ENCODE results near the gene SUPT3H. TPM values are rescaled to one million over a fixed set of nuclear protein-coding genes. Genes with fewer than 3 reads are reported as not detected.

SUPT3H gene
- total and polyA plus RNA-seq, 2 of the 8 experiments (the other 6 are each of a cell fraction or from before 2014, with no cell fraction given): 18.8 to 23.0 TPM

DNA sequence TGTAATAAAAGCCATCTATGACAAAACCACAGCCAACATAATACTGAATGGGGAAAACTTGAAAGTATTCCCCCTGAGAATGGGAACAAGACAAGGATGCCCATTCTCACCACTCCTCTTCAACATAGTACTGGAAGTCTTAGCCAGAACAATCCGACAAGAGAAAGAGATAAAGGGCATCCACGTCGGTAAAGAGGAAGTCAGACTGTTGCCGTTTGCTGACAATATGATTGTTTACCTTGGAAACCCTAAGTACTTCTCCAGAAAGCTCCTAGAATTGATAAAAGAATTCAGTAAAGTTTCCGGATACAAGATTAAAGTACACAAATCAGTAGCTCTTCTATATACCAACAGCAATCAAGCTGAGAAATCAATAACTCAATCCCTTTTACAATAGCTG lies 63.6 kb downstream of the SUPT3H start:
- POLR2A ChIA-PET (ENCODE audit: partially characterized antibody): no interaction called here
- H3K4me2 ChIP-seq (ENCODE audit: insufficient read depth in 1 of 2, low read depth in 2 of 2, low read length in 2 of 2): no peak overlapping the region
- no peak overlapping the region for H2BK120ac ChIP-seq (replicated peaks; ENCODE audit: low read depth, low read length)
- H3K23ac ChIP-seq (ENCODE audit: insufficient read length): no peak overlapping the region
- no peak overlapping the region for H3K56ac ChIP-seq (replicated peaks; ENCODE audit: insufficient read length, low read depth, low read length)
- H3K36me3 ChIP-seq (ENCODE audit: control insufficient read depth in 2 of 4, insufficient read depth in 4 of 4, low read length in 3 of 4): no peaks in the 10 kb centered on the region
- no peak for FAIRE-seq
- no peaks in the 10 kb centered on the region for H3K4me1 ChIP-seq (replicated peaks in 1 of 4; ENCODE audit: control insufficient read depth in 3 of 4, insufficient read depth in 4 of 4, low read length in 3 of 4)
- H4K20me1 ChIP-seq (replicated peaks in 1 of 2; ENCODE audit: control insufficient read depth in 1 of 2, insufficient read depth in 2 of 2, low read length in 2 of 2): no peaks in the 10 kb centered on the region
- H3K79me2 ChIP-seq (ENCODE audit: control insufficient read depth in 1 of 2, insufficient read depth in 2 of 2, low read length in 2 of 2): no peaks in the 10 kb centered on the region
- H3K27ac ChIP-seq (ENCODE audit: low read depth, low read length): no peak overlapping the region
- no peak overlapping the region for H4K5ac ChIP-seq (ENCODE audit: insufficient read length, low read depth, low read length)
- no peaks in the 10 kb centered on the region for H3K23me2 ChIP-seq (ENCODE audit: low read depth, low read length)
- CTCF ChIA-PET (ENCODE audit: partially characterized antibody): interaction anchor here (0.6 kb wide), 1 partner anchor 15 kb away, joined by 4 read pairs; no protein-coding TSS in a partner anchor
- no peak overlapping the region for H2BK15ac ChIP-seq (ENCODE audit: low read length)
- H2AFZ ChIP-seq (ENCODE audit: low read length): no peak overlapping the region
- no peak overlapping the region for H3K4me3 ChIP-seq (ENCODE audit: extremely low read depth in 1 of 4, insufficient read depth in 2 of 4, low read depth in 3 of 4, low read length in 4 of 4)
- H2BK20ac ChIP-seq (ENCODE audit: low read length): no peak overlapping the region
- H3K4ac ChIP-seq (replicated peaks; ENCODE audit: insufficient read length, low read depth, low read length): no peak overlapping the region
- H3K14ac ChIP-seq (ENCODE audit: insufficient read length): no peak overlapping the region
- H3K27me3 ChIP-seq (replicated peaks in 1 of 4; ENCODE audit: control insufficient read depth in 3 of 4, extremely low read depth in 1 of 4, insufficient read depth in 3 of 4, low read length in 3 of 4): no peaks in the 10 kb centered on the region
- H2BK5ac ChIP-seq (ENCODE audit: low read depth, low read length): no peak overlapping the region
- 0 out of 4 replicates have a peak, but pooled peaks cover 0 to 7% of the 10 kb centered on the region in 2 experiments for H3K9me3 ChIP-seq (ENCODE audit: insufficient read depth in 2 of 2, low read depth in 1 of 2, low read length in 1 of 2)
- DNase-seq (ENCODE audit: low read depth in 1 of 2, low spot score in 2 of 2): no peak
- H4K8ac ChIP-seq (ENCODE audit: extremely low read depth, insufficient read depth, low read length): no peak overlapping the region
- no peak overlapping the region for H3K9ac ChIP-seq (replicated peaks in 1 of 4; ENCODE audit: extremely low read depth in 1 of 4, low read depth in 3 of 4, low read length in 3 of 4)
- H3K79me1 ChIP-seq (ENCODE audit: low read depth, low read length): no peaks in the 10 kb centered on the region
- WGBS, 2 experiments (ENCODE audit: extremely low coverage in 1 of 2, insufficient coverage in 1 of 2, insufficient read length in 1 of 2, insufficient replicate concordance in 2 of 2, low coverage in 1 of 2, low lambda C conversion rate in 2 of 2, missing lambda C conversion rate in 1 of 2): 91% methylated on average over 5 of the region's 5 CpGs; no CpG with 5 or more reads in 1 of the 2 experiments
- H2BK12ac ChIP-seq (ENCODE audit: low read depth, low read length): no peak overlapping the region
- no peak overlapping the region for H3K18ac ChIP-seq (ENCODE audit: extremely low read depth, low read length)
- H4K91ac ChIP-seq (replicated peaks; ENCODE audit: insufficient read length, low read length): no peak overlapping the region
- TF ChIP-seq TEAD4 (IDR thresholded peaks at IDR 0.05; ENCODE audit: low read depth, low read length): no peak
- TF ChIP-seq, protein P1, sequence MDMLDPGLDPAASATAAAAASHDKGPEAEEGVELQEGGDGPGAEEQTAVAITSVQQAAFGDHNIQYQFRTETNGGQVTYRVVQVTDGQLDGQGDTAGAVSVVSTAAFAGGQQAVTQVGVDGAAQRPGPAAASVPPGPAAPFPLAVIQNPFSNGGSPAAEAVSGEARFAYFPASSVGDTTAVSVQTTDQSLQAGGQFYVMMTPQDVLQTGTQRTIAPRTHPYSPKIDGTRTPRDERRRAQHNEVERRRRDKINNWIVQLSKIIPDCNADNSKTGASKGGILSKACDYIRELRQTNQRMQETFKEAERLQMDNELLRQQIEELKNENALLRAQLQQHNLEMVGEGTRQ (IDR thresholded peaks at IDR 0.05; ENCODE audit: low read length): no peak
- TF ChIP-seq CHD2 (IDR thresholded peaks at IDR 0.05; ENCODE audit: low read length): no peak
- no peak for TF ChIP-seq CEBPB (IDR thresholded peaks at IDR 0.05; ENCODE audit: low read depth, low read length)
- TF ChIP-seq BRCA1 (IDR thresholded peaks at IDR 0.05; ENCODE audit: low read depth, low read length): no peak
- H2AK5ac ChIP-seq (ENCODE audit: low read depth, low read length): no peak overlapping the region
